Fibroblast of lung (primary cell): ENCODE results near the gene IRF5.

Source experiments
- EZH2 ChIP-seq: IDR thresholded peaks from 2 replicates; pipeline ENCODE4 v1.5.1; 2012; ENCODE audit warnings: low read length, control low read depth, mild to moderate bottlenecking; ENCODE audit errors: missing control alignments
- TF ChIP-seq, protein P1 (sequence below), 2 donors: IDR thresholded peaks in 1 of 2; conservative IDR thresholded peaks in 1 of 2; 1 replicate in 1 of 2; 2 replicates in 1 of 2; pipeline ENCODE4 v1.5.1; 2011 to 2012; ENCODE audit warnings: low read length in 2 of 2, control low read depth in 1 of 2, inconsistent platforms in 1 of 2, low read depth in 1 of 2, mild to moderate bottlenecking in 1 of 2

DNA sequence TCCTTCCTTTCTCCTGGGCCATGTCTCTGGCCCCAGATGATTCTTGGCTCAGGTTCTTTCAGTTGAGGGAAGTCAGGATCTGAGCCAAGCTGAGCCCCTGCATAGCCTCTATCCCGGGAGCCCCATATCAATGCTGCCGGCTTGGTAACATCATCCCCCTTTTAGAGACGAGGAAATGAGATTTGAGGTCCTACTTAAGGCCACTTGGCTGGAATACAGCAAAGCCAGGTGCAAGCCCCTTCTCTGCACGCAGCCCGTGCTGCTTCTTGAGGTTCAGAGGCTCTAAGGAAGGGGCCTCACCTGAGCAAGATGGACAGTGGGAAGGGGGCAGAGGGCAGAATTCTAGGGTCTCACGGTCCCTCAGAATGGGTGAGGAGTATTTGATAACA, 2.4 kb upstream of the IRF5 start:
- TF ChIP-seq, protein P1, sequence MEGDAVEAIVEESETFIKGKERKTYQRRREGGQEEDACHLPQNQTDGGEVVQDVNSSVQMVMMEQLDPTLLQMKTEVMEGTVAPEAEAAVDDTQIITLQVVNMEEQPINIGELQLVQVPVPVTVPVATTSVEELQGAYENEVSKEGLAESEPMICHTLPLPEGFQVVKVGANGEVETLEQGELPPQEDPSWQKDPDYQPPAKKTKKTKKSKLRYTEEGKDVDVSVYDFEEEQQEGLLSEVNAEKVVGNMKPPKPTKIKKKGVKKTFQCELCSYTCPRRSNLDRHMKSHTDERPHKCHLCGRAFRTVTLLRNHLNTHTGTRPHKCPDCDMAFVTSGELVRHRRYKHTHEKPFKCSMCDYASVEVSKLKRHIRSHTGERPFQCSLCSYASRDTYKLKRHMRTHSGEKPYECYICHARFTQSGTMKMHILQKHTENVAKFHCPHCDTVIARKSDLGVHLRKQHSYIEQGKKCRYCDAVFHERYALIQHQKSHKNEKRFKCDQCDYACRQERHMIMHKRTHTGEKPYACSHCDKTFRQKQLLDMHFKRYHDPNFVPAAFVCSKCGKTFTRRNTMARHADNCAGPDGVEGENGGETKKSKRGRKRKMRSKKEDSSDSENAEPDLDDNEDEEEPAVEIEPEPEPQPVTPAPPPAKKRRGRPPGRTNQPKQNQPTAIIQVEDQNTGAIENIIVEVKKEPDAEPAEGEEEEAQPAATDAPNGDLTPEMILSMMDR (conservative IDR thresholded peaks at IDR 0.05 in 1 of 2, IDR thresholded peaks at IDR 0.05 in 1 of 2; ENCODE audit: low read depth in 1 of 2, low read length in 2 of 2), result no peak
- TF ChIP-seq EZH2, result no peak
